Measurements from ENCODE around the gene TMEM120B. TPM values are rescaled to one million over a fixed set of nuclear protein-coding genes. Genes with fewer than 3 reads are reported as not detected.

TMEM120B gene
- total and polyA plus RNA-seq, 2 of the 13 experiments (the other 11 are each of a cell fraction or from before 2014, with no cell fraction given): 7.1 to 12.9 TPM

DNA sequence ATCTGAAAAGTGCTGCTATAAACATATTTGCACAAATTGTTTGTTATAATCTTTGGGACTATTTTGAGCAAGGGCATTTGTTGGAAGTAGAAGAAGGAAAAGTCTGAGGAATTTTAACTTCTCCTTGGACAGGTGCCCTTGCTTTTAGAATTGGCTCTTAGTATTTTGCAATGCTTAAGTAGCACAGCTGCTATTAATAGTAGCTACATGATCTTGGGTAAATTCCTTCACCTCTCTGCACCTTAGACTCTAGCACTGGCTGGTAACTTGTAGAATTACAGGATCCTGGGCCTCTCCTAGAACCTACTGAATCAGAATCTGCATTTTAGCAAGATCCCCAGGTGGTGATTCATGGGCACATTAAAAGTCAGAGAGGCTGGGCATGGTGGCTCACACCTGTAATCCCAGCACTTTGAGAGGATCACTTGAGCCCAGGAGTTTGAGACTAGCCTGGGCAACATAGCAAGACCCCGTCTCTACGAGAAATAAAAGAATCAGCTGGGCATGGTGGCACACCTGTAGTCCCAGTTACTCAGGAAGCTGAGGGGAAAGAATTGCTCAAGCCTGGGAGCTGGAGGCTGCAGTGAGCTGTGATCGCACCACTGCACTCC, 10.8 kb upstream of the TMEM120B start:
- in situ Hi-C loops (cut with HindIII; ENCODE audit: extremely low pct_ligation_motif_present, low pct_unique_long_range_greater_than_20kb): no loop called here
- WGBS (ENCODE audit: low lambda C conversion rate): 4% methylated on average over 3 of the region's 3 CpGs
- no TSS peak for BruUV-seq (replicated peaks)

More for the DNA sequence above, 10.8 kb upstream of the TMEM120B start:
- Histone ChIP-seq H3K27ac (ENCODE audit: extremely low read length, insufficient read depth, low read length) (no peak overlapping the region), H3K79me2 (ENCODE audit: insufficient read depth, low read length) (no peaks in the 10 kb centered on the region), H3K4me2 (ENCODE audit: low read depth, low read length) (no peak overlapping the region), H3K4me1 (ENCODE audit: insufficient read depth, low read length) (no peaks in the 10 kb centered on the region), H3K27me3 (ENCODE audit: control insufficient read depth in 1 of 2, insufficient read depth in 2 of 2, low read length in 2 of 2) (peaks cover 0 to 3% of the 10 kb centered on the region in 2 experiments; a peak in 1 of 5 replicates), H2AFZ (ENCODE audit: low read length) (no peak overlapping the region), H3K9ac (ENCODE audit: insufficient read depth, low read depth, low read length) (no peak overlapping the region), H3K36me3 (replicated peaks in 1 of 2; ENCODE audit: control insufficient read depth in 1 of 2, insufficient read depth in 2 of 2, low read length in 2 of 2) (no peaks in the 10 kb centered on the region), H3K4me3 (replicated peaks in 1 of 3; ENCODE audit: insufficient read depth in 1 of 3, low read depth in 2 of 3, low read length in 3 of 3) (no peak overlapping the region), H3K9me3 (ENCODE audit: low read length) (no peaks in the 10 kb centered on the region), H4K20me1 (ENCODE audit: insufficient read depth, low read length) (no peaks in the 10 kb centered on the region)
- FAIRE-seq: no peak
- no peak for DNase-seq (ENCODE audit: low spot score)
- intact Hi-C loops (cut with micrococcal nuclease; ENCODE audit: unreplicated experiment): no loop called here
- no peak for ATAC-seq
- ChIA-PET POLR2A (interaction anchor here (0.8 to 1.2 kb wide), 2 partner anchors 9 to 12 kb away, joined by 3 read pairs; no protein-coding TSS in a partner anchor), CTCF (ENCODE audit: low intra/inter-chr PET ratio, low total read pairs) (no interaction called here)
- TF ChIP-seq ZNF121 (CRISPR knock-in tag; IDR thresholded peaks at IDR 0.05) (peak; percentile 52; the same call in 1 of the 2 replicates), PHB2 (IDR thresholded peaks at IDR 0.05; ENCODE audit: partially characterized antibody) (no peak), GABPB1 (CRISPR knock-in tag; IDR thresholded peaks at IDR 0.05) (no peak), SNRNP70 (IDR thresholded peaks at IDR 0.05; ENCODE audit: low read depth, low read length) (no peak)
- TF ChIP-seq, protein P1, sequence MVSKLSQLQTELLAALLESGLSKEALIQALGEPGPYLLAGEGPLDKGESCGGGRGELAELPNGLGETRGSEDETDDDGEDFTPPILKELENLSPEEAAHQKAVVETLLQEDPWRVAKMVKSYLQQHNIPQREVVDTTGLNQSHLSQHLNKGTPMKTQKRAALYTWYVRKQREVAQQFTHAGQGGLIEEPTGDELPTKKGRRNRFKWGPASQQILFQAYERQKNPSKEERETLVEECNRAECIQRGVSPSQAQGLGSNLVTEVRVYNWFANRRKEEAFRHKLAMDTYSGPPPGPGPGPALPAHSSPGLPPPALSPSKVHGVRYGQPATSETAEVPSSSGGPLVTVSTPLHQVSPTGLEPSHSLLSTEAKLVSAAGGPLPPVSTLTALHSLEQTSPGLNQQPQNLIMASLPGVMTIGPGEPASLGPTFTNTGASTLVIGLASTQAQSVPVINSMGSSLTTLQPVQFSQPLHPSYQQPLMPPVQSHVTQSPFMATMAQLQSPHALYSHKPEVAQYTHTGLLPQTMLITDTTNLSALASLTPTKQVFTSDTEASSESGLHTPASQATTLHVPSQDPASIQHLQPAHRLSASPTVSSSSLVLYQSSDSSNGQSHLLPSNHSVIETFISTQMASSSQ (IDR thresholded peaks at IDR 0.05; ENCODE audit: low read depth): no peak
- TF ChIP-seq, protein P1 (CRISPR knock-in tag; IDR thresholded peaks at IDR 0.05; ENCODE audit: borderline replicate concordance): no peak
- TF ChIP-seq, protein P2, sequence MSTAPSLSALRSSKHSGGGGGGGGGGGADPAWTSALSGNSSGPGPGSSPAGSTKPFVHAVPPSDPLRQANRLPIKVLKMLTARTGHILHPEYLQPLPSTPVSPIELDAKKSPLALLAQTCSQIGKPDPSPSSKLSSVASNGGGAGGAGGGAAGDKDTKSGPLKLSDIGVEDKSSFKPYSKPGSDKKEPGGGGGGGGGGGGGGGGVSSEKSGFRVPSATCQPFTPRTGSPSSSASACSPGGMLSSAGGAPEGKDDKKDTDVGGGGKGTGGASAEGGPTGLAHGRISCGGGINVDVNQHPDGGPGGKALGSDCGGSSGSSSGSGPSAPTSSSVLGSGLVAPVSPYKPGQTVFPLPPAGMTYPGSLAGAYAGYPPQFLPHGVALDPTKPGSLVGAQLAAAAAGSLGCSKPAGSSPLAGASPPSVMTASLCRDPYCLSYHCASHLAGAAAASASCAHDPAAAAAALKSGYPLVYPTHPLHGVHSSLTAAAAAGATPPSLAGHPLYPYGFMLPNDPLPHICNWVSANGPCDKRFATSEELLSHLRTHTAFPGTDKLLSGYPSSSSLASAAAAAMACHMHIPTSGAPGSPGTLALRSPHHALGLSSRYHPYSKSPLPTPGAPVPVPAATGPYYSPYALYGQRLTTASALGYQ (CRISPR knock-in tag; IDR thresholded peaks at IDR 0.05): no peak
